ENCODE results near the gene NHLH2. TPM values are rescaled to one million over a fixed set of nuclear protein-coding genes. Genes with fewer than 3 reads are reported as not detected.

Gene NHLH2
- total and polyA plus RNA-seq, 4 experiments from 2014 or later = not detected

Other genes starting within 250 kb of the NHLH2 start
- 1 to 10 TPM; 1.5 to 1.9 TPM for gene VANGL1, start 199.2 kb downstream of the NHLH2 start, total RNA-seq
- 1 to 10 TPM; 1.6 to 2.3 TPM for gene VANGL1, start 199.2 kb downstream of the NHLH2 start, polyA plus RNA-seq
- gene CASQ2, start 72.4 kb downstream of the NHLH2 start, total RNA-seq = not detected
- not detected for gene CASQ2, start 72.4 kb downstream of the NHLH2 start, polyA plus RNA-seq
- 1 to 10 TPM; 1.2 TPM for gene SLC22A15, start 135.4 kb upstream of the NHLH2 start, total RNA-seq
- not detected for gene SLC22A15, start 135.4 kb upstream of the NHLH2 start, polyA plus RNA-seq